GM21717 (cell line): ENCODE data around the gene CLDN19.
"Not testable (repeated sequence)": the region's sequence is repeated elsewhere in the genome, so short reads cannot be mapped to it uniquely, and the experiment has no call there.

Experiments
- ATAC-seq: cut with Tn5 transposase; IDR thresholded peaks from one replicate; pipeline ENCODE4 v1.9.1; 2021; ENCODE audit warnings: mild to moderate bottlenecking, moderate library complexity; ENCODE audit not compliant: unreplicated experiment

The CLDN19 gene

GRCh38 chr1:42761567-42761966, 21.5 kb upstream of the CLDN19 start:
- ATAC-seq = no peak

- ATAC-seq = no peak
Measured at GRCh38 chr1:42759114-42759513, 19.1 kb upstream of the CLDN19 start.

- ATAC-seq = no peak
Measured at GRCh38 chr1:42758641-42759040, 18.6 kb upstream of the CLDN19 start.

- no peak for ATAC-seq
Measured at GRCh38 chr1:42757892-42758275, 17.8 kb upstream of the CLDN19 start.

GRCh38 chr1:42756956-42757891, 17.2 kb upstream of the CLDN19 start:
- ATAC-seq = no peak

DNA sequence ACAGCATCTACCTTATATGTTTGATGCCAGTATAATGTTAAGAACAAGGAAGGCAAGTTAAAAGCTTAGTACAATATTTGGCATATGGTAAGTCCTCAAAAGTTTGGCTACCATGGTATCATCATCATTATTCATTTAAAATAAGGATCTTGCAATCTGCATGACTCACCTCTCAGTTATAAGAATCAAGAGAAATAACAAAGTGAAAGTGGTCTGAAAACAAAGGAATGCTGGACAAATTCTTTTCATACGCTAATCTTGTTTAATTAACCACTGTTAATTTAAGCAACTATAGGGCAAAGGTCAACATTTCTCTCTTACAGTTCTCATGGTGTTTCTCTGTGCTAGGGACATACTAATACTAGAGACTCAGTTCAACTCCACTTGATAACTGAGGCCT, 13.0 kb upstream of the CLDN19 start:
- ATAC-seq = no peak

DNA sequence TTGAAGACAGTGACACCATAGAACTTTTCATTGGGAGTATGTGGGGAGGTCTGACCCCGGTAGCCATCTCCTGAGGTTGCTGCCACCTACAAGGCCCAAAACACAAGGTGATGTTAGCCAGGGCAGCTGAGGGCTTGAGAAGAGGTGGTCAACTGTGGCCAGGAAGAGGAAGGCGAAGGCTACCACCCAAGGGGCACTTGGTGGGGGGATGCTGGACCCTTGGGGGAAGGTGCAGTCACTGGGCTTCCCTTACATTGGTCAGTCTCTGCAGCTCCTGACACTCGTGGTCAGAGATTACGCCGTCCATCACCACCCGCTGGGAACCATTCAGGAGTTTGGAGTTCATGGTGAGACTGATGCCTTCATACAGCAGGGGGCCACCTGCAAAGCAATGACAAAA, 12.2 kb upstream of the CLDN19 start:
- no peak for ATAC-seq

- ATAC-seq = not testable (repeated sequence)
Measured at GRCh38 chr1:42751511-42752070, 11.6 kb upstream of the CLDN19 start.

- ATAC-seq = no peak
Measured at GRCh38 chr1:42750041-42750440, 10.0 kb upstream of the CLDN19 start.

GRCh38 chr1:42748461-42749410, 8.7 kb upstream of the CLDN19 start:
- no peak for ATAC-seq

- ATAC-seq = no peak
Measured at GRCh38 chr1:42748021-42748420, 8.0 kb upstream of the CLDN19 start.

GRCh38 chr1:42747125-42747524, 7.1 kb upstream of the CLDN19 start:
- ATAC-seq = no peak

- ATAC-seq = no peak
Measured at GRCh38 chr1:42746436-42747105, 6.5 kb upstream of the CLDN19 start.

GRCh38 chr1:42745851-42746250, 5.8 kb upstream of the CLDN19 start:
- ATAC-seq = no peak

GRCh38 chr1:42744148-42744413, 4.0 kb upstream of the CLDN19 start:
- ATAC-seq = no peak

DNA sequence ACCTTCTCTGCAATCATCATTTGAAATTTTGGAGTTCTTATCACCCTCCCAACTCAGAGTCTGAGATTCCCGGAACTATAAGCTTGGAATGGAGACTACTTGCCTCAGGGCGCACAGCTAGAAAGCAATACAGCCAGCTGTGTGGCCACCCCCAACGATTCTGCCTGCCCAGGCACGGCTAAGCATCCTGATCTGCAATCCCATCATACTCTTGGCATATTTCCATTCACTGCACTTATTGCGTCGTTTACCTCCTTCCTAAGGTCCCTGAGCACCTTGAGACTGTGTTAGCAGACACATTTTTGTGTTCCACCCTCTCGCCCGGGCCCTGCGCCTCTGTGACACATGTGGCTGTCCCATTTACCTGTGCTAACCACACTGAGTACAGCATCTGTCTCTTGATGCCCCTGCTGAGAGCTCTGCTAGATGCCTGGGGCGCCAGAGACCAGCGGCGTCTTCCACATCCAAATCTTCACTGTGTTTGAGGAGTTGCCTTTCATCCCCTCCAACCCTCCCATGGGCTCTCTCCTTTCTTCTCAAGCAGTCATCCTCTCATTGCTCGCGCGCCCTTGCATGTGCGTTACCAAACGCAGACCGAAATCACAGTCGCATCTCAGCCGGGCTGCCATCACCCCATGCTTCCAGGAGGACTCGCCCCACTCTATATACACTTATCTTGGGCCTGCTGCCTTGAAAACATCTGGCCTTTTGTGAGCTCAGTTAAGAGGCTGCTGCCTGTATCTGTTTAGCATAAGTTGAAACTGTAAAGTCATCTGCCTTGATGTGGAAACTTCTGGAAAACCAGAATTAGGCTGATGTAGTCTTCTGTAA, 3.5 kb upstream of the CLDN19 start:
- ATAC-seq = no peak

DNA sequence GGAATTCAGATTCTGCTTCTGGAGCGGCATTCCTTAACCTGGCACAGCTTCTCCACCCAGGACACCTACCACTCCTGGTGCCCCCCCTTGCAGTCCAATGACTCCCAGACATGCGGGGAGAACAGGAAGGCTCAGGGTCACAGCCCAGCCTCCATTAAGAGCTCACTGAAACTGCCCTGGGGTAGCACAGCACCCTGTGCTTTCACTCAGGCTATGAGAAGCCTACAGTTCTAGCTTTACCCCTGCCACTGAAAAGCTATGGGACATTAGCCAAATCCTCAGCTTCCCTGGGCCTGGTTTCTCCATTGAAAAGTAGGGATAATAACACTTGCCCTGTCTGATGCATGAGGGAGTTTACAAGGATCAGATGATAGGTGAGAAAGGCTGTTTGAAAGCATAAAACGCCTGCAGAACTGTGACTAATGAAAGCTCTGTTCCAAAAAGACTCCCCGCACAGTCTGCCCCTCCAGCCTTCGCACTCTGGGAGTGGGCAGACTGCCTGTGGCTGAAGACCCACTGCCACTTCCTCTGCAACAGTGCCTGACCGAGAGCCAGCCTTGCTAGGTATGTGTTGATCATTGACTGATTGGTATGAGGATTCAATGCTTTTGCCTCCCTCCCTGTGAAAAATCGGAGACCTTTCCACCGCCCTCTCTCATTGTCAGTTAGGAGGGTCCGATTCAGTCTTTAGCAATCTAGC, 2.7 kb upstream of the CLDN19 start:
- ATAC-seq = no peak

DNA sequence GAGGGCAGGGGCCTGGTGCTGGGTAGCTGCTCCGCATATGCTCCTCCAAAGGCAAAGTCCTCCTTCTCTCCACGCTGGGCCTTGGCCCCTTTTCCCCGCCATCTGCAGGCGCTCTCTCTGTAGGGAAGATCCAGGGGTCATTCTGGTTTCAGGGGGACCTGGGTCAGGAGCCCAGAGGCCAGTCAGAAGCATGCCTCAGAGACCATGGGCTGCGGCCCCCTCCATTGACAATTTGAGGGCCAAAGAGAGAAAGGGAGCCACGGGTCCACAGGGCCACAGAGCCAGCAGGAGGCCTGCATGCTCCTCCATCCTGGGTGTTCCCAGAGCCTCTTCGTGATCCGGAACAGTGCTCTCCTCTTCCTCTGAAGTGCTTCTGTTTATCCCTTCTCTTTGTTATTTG, 2.1 kb upstream of the CLDN19 start:
- ATAC-seq = no peak

- ATAC-seq = no peak
Measured at GRCh38 chr1:42741706-42742105, 1.7 kb upstream of the CLDN19 start.
